ENCODE measurements around the gene COPS9. TPM values are rescaled to one million over a fixed set of nuclear protein-coding genes. Genes with fewer than 3 reads are reported as not detected.

Gene COPS9
- total and polyA plus RNA-seq, 2 donors (not counting 1 experiment from before 2014, with no cell fraction given), result 48.7 to 69.9 TPM

GRCh38 chr2:240159251-240159839 lies 23.2 kb upstream of the COPS9 start:
- H3K79me2 ChIP-seq (ENCODE audit: control insufficient read depth, insufficient read depth, low read length), result no peaks in the 10 kb centered on the region
- H3K36me3 ChIP-seq (replicated peaks in 1 of 2; ENCODE audit: control extremely low read depth in 1 of 2, control insufficient read depth in 1 of 2, extremely low read depth in 1 of 2, insufficient read depth in 2 of 2, low read length in 1 of 2), result no peaks in the 10 kb centered on the region
- ChIA-PET CTCF (no interaction called here), POLR2A (no interaction called here)
- WGBS (ENCODE audit: insufficient coverage), result 86% methylated on average over 13 of the region's 21 CpGs
- H3K9me3 ChIP-seq (ENCODE audit: control extremely low read depth in 1 of 3, control insufficient read depth in 2 of 3, insufficient read depth in 1 of 3, low read length in 2 of 3), result no peaks in the 10 kb centered on the region
- Mint-ChIP-seq H3K27me3 (no peaks in the 10 kb centered on the region), H3K4me3 (no peak overlapping the region), H3K9me3 (ENCODE audit: insufficient read depth) (peaks cover 7% of the 10 kb centered on the region), H3K27ac (no peak overlapping the region), H3K4me1 (no peaks in the 10 kb centered on the region)
- no peaks in the 10 kb centered on the region for H4K20me1 ChIP-seq (ENCODE audit: control insufficient read depth, insufficient read depth, low read length, poor library complexity, severe bottlenecking)
- no peak for ATAC-seq (ENCODE audit: low read depth)
- no peak overlapping the region for H3K4me2 ChIP-seq (replicated peaks; ENCODE audit: low read depth, low read length, poor library complexity, severe bottlenecking)
- H3K27ac ChIP-seq (ENCODE audit: low read length in 2 of 2), result no peak overlapping the region
- no peaks in the 10 kb centered on the region for H3K4me1 ChIP-seq (ENCODE audit: control insufficient read depth in 2 of 2, insufficient read depth in 2 of 2, low read length in 2 of 2)
- no peak for DNase-seq
- no peak overlapping the region for H3K9ac ChIP-seq (ENCODE audit: low read length)
- H3K4me3 ChIP-seq (ENCODE audit: control extremely low read depth in 1 of 5, extremely low read depth in 1 of 5, insufficient read depth in 1 of 5, low read depth in 2 of 5, low read length in 4 of 5), result no peak overlapping the region
- intact Hi-C loops (cut with micrococcal nuclease), result no loop called here
- TF ChIP-seq EZH2 (IDR thresholded peaks at IDR 0.05; ENCODE audit: borderline replicate concordance, insufficient read depth, low read depth, low read length, poor library complexity, severe bottlenecking) (no peak), CTCF (IDR thresholded peaks at IDR 0.05) (no peak)
- no peak overlapping the region for H2AFZ ChIP-seq (ENCODE audit: insufficient read depth, low read depth, low read length, poor library complexity, severe bottlenecking)
- no peaks in the 10 kb centered on the region for H3K27me3 ChIP-seq (replicated peaks in 1 of 4; ENCODE audit: control extremely low read depth in 1 of 4, control insufficient read depth in 3 of 4, insufficient read depth in 4 of 4, low read length in 3 of 4)

GRCh38 chr2:240157147-240157470 lies 21.0 kb upstream of the COPS9 start:
- Histone ChIP-seq H2AFZ (ENCODE audit: insufficient read depth, low read depth, low read length, poor library complexity, severe bottlenecking) (no peak overlapping the region), H3K9ac (ENCODE audit: low read length) (no peak overlapping the region), H3K4me1 (ENCODE audit: control insufficient read depth in 2 of 2, insufficient read depth in 2 of 2, low read length in 2 of 2) (no peaks in the 10 kb centered on the region), H3K27ac (ENCODE audit: low read length in 2 of 2) (no peak overlapping the region), H3K27me3 (replicated peaks in 1 of 4; ENCODE audit: control extremely low read depth in 1 of 4, control insufficient read depth in 3 of 4, insufficient read depth in 4 of 4, low read length in 3 of 4) (peaks cover 0 to 3% (median 0%) of the 10 kb centered on the region in 4 experiments), H3K79me2 (ENCODE audit: control insufficient read depth, insufficient read depth, low read length) (no peaks in the 10 kb centered on the region), H3K4me3 (ENCODE audit: control extremely low read depth in 1 of 5, extremely low read depth in 1 of 5, insufficient read depth in 1 of 5, low read depth in 2 of 5, low read length in 4 of 5) (no peak overlapping the region), H3K4me2 (replicated peaks; ENCODE audit: low read depth, low read length, poor library complexity, severe bottlenecking) (no peak overlapping the region), H3K36me3 (replicated peaks in 1 of 2; ENCODE audit: control extremely low read depth in 1 of 2, control insufficient read depth in 1 of 2, extremely low read depth in 1 of 2, insufficient read depth in 2 of 2, low read length in 1 of 2) (no peaks in the 10 kb centered on the region), H4K20me1 (ENCODE audit: control insufficient read depth, insufficient read depth, low read length, poor library complexity, severe bottlenecking) (no peaks in the 10 kb centered on the region), H3K9me3 (ENCODE audit: control extremely low read depth in 1 of 3, control insufficient read depth in 2 of 3, insufficient read depth in 1 of 3, low read length in 2 of 3) (no peaks in the 10 kb centered on the region)
- Mint-ChIP-seq H3K4me3 (no peak overlapping the region), H3K9me3 (ENCODE audit: insufficient read depth) (peaks cover 3% of the 10 kb centered on the region), H3K27me3 (peaks cover 11% of the 10 kb centered on the region), H3K4me1 (no peaks in the 10 kb centered on the region), H3K27ac (no peak overlapping the region)
- ChIA-PET CTCF (no interaction called here), POLR2A (no interaction called here)
- ATAC-seq (ENCODE audit: low read depth) (no peak), DNase-seq (no peak)
- WGBS (ENCODE audit: insufficient coverage), result 92% methylated on average over 5 of the region's 5 CpGs
- intact Hi-C loops (cut with micrococcal nuclease), result no loop called here
- no peak for TF ChIP-seq EZH2 (IDR thresholded peaks at IDR 0.05; ENCODE audit: borderline replicate concordance, insufficient read depth, low read depth, low read length, poor library complexity, severe bottlenecking)

Measured in B cell (primary cell).